ENCODE measurements around the gene HOXD10. TPM values are rescaled to one million over a fixed set of nuclear protein-coding genes. Genes with fewer than 3 reads are reported as not detected.

The HOXD10 gene
- total RNA-seq, 1 experiment from 2014 or later = not detected

DNA sequence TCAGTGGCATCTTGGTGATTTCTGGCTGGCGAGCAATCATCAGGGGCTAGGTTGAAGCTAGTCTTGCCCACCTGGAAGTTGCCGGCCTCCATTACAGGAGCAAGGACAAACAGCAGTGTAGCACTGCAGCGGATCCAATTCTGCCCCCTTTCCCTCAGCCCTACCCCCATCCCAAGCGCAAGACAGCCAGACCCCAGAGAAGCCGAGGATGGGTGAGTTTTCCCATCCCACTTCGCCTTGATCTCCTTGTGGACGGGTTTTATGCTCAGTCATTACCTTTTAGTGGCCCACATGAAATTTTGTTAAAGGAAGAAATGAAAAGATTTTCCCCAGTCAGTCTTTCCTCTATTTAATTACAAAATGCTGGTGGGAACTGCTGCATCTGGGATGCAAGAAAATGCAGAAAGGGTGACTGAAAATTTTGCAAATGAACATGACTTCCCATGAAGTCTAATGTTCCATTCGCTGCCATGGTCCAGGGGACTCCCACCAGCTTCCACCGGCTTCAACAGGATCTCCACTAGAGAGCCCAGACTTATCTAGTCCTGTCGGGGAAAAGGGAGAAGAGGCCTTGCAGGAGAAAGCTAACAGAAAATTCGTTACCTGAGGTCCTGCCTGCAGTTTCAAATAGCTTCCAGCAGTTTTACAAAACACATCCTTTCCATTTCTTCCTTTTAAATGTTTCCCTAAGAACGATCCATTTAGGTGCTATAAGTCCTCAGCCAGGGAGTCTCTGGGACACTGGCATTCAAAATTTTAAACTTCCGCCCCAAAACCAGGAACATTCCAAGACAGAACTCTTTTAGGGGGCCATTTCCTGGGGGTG, 4.0 kb downstream of the HOXD10 start:
- intact Hi-C loops (cut with micrococcal nuclease; ENCODE audit: unreplicated experiment) = loop anchor here (10.0 kb wide), 1 partner anchor 694 kb away; no protein-coding TSS in a partner anchor

DNA sequence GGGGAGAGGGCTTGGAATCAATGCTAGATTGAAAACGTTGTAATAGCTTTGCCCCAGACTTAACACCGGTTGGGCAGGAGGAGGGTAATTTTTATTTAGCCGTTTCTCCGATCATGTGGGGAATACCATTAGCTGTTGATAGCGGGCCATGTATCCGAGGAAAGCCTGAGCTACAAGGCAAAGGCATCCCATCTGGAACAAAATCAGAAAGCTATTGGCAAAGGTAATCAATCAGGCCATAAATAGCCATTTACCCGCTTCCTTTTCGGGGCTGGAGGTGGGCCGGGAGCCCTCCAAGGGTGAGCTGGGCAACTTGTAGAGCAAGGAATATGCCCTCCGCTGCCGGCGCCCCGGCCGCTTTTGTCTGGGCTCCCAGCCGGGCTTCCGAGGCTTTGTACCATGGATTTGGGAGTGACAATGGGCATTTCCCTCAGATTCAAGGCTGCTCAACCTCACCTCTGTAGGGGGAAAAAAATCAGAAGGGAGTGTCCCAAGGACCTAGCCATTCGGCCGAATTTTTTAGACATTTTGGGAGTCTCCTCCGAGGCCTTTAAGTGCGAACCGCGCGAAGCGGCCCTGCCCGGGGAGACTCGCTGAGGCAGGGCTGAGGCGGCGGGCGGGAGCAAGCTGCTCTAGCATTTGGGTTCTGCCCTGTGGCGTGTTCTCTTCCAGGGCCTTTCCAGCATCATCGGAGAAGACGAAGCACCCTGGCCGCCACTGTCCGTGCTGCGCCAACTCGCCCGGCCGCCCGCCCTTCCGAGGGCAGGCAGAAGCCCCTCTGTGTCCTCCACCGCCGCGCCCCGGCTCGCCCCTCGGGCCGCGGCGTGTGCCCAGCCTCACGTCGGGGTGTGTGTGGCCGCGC, 4.8 kb downstream of the HOXD10 start:
- BruUV-seq (replicated peaks) = no TSS peak
- H3K4me1 ChIP-seq (ENCODE audit: control insufficient read depth, insufficient read depth, low read length) = no peaks in the 10 kb centered on the region
- no peak overlapping the region for H3K4me3 ChIP-seq (ENCODE audit: low read depth in 2 of 2, low read length in 2 of 2)
- H3K27me3 ChIP-seq (ENCODE audit: control insufficient read depth, insufficient read depth, low read length) = no peaks in the 10 kb centered on the region
- POLR2A ChIA-PET = no interaction called here
- no peaks in the 10 kb centered on the region for H3K9me3 ChIP-seq (ENCODE audit: control insufficient read depth, insufficient read depth, low read depth, low read length)
- no peak for TF ChIP-seq SIN3A (IDR thresholded peaks at IDR 0.05; ENCODE audit: borderline replicate concordance, insufficient read depth, low read depth, low read length)
- no peak for ATAC-seq
- no peak overlapping the region for H3K27ac ChIP-seq (ENCODE audit: low read length)
- no peaks in the 10 kb centered on the region for H3K36me3 ChIP-seq (ENCODE audit: control insufficient read depth, insufficient read depth, low read length)
- CTCF ChIA-PET = interaction anchor here (1.0 to 1.1 kb wide), 2 partner anchors 10 to 531 kb away, joined by 4 to 5 read pairs; no protein-coding TSS in a partner anchor
- no peak for DNase-seq (ENCODE audit: low read depth, low spot score)
- in situ Hi-C loops (cut with HindIII; ENCODE audit: low pct_unique_long_range_greater_than_20kb, low sequenced_read_pairs) (no loop called here), intact Hi-C loops (cut with micrococcal nuclease; ENCODE audit: unreplicated experiment) (loop anchor here (10.0 kb wide), 1 partner anchor 693 kb away; no protein-coding TSS in a partner anchor)

More for the DNA sequence above, 4.0 kb downstream of the HOXD10 start:
- in situ Hi-C loops (cut with HindIII; ENCODE audit: low pct_unique_long_range_greater_than_20kb, low sequenced_read_pairs) = no loop called here
- no peak overlapping the region for H3K27ac ChIP-seq (ENCODE audit: low read length)
- DNase-seq (ENCODE audit: low read depth, low spot score) (no peak), ATAC-seq (no peak)
- H3K4me3 ChIP-seq (ENCODE audit: low read depth in 2 of 2, low read length in 2 of 2) = no peak overlapping the region
- no peaks in the 10 kb centered on the region for H3K27me3 ChIP-seq (ENCODE audit: control insufficient read depth, insufficient read depth, low read length)
- ChIA-PET POLR2A (interaction anchor here (0.6 kb wide), 1 partner anchor 103 kb away, joined by 3 read pairs; no protein-coding TSS in a partner anchor), CTCF (interaction anchor here (1.0 to 1.1 kb wide), 2 partner anchors 9 to 531 kb away, joined by 4 to 5 read pairs; no protein-coding TSS in a partner anchor)
- H3K9me3 ChIP-seq (ENCODE audit: control insufficient read depth, insufficient read depth, low read depth, low read length) = no peaks in the 10 kb centered on the region
- no TSS peak for BruUV-seq (replicated peaks)
- no peaks in the 10 kb centered on the region for H3K4me1 ChIP-seq (ENCODE audit: control insufficient read depth, insufficient read depth, low read length)
- no peaks in the 10 kb centered on the region for H3K36me3 ChIP-seq (ENCODE audit: control insufficient read depth, insufficient read depth, low read length)
- TF ChIP-seq SIN3A (IDR thresholded peaks at IDR 0.05; ENCODE audit: borderline replicate concordance, insufficient read depth, low read depth, low read length) (no peak), POLR2AphosphoS5 (IDR thresholded peaks at IDR 0.05; ENCODE audit: low read depth, low read length) (no peak), TCF7L2 (IDR thresholded peaks at IDR 0.05; ENCODE audit: low read depth, low read length) (no peak)
- TF ChIP-seq, protein P1, sequence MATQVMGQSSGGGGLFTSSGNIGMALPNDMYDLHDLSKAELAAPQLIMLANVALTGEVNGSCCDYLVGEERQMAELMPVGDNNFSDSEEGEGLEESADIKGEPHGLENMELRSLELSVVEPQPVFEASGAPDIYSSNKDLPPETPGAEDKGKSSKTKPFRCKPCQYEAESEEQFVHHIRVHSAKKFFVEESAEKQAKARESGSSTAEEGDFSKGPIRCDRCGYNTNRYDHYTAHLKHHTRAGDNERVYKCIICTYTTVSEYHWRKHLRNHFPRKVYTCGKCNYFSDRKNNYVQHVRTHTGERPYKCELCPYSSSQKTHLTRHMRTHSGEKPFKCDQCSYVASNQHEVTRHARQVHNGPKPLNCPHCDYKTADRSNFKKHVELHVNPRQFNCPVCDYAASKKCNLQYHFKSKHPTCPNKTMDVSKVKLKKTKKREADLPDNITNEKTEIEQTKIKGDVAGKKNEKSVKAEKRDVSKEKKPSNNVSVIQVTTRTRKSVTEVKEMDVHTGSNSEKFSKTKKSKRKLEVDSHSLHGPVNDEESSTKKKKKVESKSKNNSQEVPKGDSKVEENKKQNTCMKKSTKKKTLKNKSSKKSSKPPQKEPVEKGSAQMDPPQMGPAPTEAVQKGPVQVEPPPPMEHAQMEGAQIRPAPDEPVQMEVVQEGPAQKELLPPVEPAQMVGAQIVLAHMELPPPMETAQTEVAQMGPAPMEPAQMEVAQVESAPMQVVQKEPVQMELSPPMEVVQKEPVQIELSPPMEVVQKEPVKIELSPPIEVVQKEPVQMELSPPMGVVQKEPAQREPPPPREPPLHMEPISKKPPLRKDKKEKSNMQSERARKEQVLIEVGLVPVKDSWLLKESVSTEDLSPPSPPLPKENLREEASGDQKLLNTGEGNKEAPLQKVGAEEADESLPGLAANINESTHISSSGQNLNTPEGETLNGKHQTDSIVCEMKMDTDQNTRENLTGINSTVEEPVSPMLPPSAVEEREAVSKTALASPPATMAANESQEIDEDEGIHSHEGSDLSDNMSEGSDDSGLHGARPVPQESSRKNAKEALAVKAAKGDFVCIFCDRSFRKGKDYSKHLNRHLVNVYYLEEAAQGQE (IDR thresholded peaks at IDR 0.05; ENCODE audit: insufficient read depth in 1 of 2, low read depth in 2 of 2, low read length in 1 of 2) = no peak
- TF ChIP-seq, protein P2, sequence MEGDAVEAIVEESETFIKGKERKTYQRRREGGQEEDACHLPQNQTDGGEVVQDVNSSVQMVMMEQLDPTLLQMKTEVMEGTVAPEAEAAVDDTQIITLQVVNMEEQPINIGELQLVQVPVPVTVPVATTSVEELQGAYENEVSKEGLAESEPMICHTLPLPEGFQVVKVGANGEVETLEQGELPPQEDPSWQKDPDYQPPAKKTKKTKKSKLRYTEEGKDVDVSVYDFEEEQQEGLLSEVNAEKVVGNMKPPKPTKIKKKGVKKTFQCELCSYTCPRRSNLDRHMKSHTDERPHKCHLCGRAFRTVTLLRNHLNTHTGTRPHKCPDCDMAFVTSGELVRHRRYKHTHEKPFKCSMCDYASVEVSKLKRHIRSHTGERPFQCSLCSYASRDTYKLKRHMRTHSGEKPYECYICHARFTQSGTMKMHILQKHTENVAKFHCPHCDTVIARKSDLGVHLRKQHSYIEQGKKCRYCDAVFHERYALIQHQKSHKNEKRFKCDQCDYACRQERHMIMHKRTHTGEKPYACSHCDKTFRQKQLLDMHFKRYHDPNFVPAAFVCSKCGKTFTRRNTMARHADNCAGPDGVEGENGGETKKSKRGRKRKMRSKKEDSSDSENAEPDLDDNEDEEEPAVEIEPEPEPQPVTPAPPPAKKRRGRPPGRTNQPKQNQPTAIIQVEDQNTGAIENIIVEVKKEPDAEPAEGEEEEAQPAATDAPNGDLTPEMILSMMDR (IDR thresholded peaks at IDR 0.05) = no peak

All from Panc1 (cell line).